Liver (tissue), 9 donors: ENCODE data around the gene ACLY. TPM values are rescaled to one million over a fixed set of nuclear protein-coding genes. Genes with fewer than 3 reads are reported as not detected.

ENCODE experiments used
- DNase-seq: peaks from one replicate; pipeline ENCODE4 v3.0.0-alpha.2; 2017; ENCODE audit warnings: low spot score
- H3K27ac ChIP-seq, 2 donors: one replicate each; pipeline ENCODE4 v1.7.0; 2013; ENCODE audit warnings: inconsistent platforms in 2 of 2, low read length in 2 of 2, control low read depth in 1 of 2, low read depth in 1 of 2, mild to moderate bottlenecking in 1 of 2
- H3K27me3 ChIP-seq, 4 donors: one replicate each; pipeline versions ENCODE4 v1.6.1 to v1.7.0; 2013; ENCODE audit warnings: low read length in 3 of 4, inconsistent platforms in 1 of 4, mild to moderate bottlenecking in 1 of 4, moderate library complexity in 1 of 4; ENCODE audit not compliant: control insufficient read depth in 4 of 4, insufficient read depth in 4 of 4
- H3K36me3 ChIP-seq, 4 donors: one replicate each; pipeline versions ENCODE4 v1.6.1 to v1.7.0; 2013; ENCODE audit warnings: low read length in 3 of 4, mild to moderate bottlenecking in 3 of 4, low read depth in 1 of 4, moderate library complexity in 1 of 4; ENCODE audit not compliant: control insufficient read depth in 4 of 4, insufficient read depth in 3 of 4
- H3K4me1 ChIP-seq, 4 donors: one replicate each; pipeline versions ENCODE4 v1.6.1 to v1.7.0; 2013; ENCODE audit warnings: low read length in 3 of 4, mild to moderate bottlenecking in 3 of 4, moderate library complexity in 1 of 4; ENCODE audit not compliant: control insufficient read depth in 4 of 4, insufficient read depth in 4 of 4
- H3K4me3 ChIP-seq, 3 donors: one replicate each; pipeline versions ENCODE4 v1.6.1 to v1.7.0; 2013; ENCODE audit warnings: low read length in 3 of 3, control low read depth in 1 of 3, low read depth in 1 of 3, mild to moderate bottlenecking in 1 of 3
- H3K9ac ChIP-seq, 2 donors: one replicate each; pipeline ENCODE4 v1.7.0; 2013; ENCODE audit warnings: low read length in 2 of 2, mild to moderate bottlenecking in 2 of 2, moderate library complexity in 2 of 2, control low read depth in 1 of 2, low read depth in 1 of 2
- H3K9me3 ChIP-seq, 4 donors: one replicate each; pipeline versions ENCODE4 v1.6.1 to v1.7.0; 2013; ENCODE audit warnings: low read length in 3 of 4; ENCODE audit not compliant: control insufficient read depth in 4 of 4
- CTCF ChIP-seq: fragments of 150-350 bp; IDR thresholded peaks from 2 replicates; pipeline ENCODE4 v1.5.1; 2017; ENCODE audit warnings: improper control_type of control experiment, low read depth, low read length; ENCODE audit not compliant: missing input control
- EGR1 ChIP-seq, 2 donors: IDR thresholded peaks; 2 replicates each; pipeline ENCODE4 v1.6.1; 2016 to 2018; ENCODE audit warnings: antibody characterized with exemption in 2 of 2, low read depth in 2 of 2
- FOXA1 ChIP-seq: IDR thresholded peaks from 2 replicates; pipeline ENCODE4 v1.6.1; 2016; ENCODE audit warnings: antibody characterized with exemption
- FOXA2 ChIP-seq: IDR thresholded peaks from 2 replicates; pipeline ENCODE4 v1.6.1; 2016; ENCODE audit warnings: antibody characterized with exemption
- GABPA ChIP-seq, 2 donors: IDR thresholded peaks in 1 of 2; conservative IDR thresholded peaks in 1 of 2; 2 replicates each; pipeline ENCODE4 v1.6.1; 2016; ENCODE audit warnings: antibody characterized with exemption in 2 of 2, mild to moderate bottlenecking in 1 of 2, moderate library complexity in 1 of 2
- HNF4A ChIP-seq, 2 donors: conservative IDR thresholded peaks; 2 replicates each; pipeline ENCODE4 v1.6.1; 2016; ENCODE audit warnings: antibody characterized with exemption in 2 of 2, mild to moderate bottlenecking in 2 of 2
- HNF4G ChIP-seq: IDR thresholded peaks from 2 replicates; pipeline ENCODE4 v1.6.1; 2016; ENCODE audit warnings: antibody characterized with exemption
- JUND ChIP-seq, 2 donors: IDR thresholded peaks; 2 replicates each; pipeline ENCODE4 v1.6.1; 2016; ENCODE audit warnings: antibody characterized with exemption in 2 of 2
- MAX ChIP-seq: IDR thresholded peaks from 2 replicates; pipeline ENCODE4 v1.6.1; 2016; ENCODE audit warnings: antibody characterized with exemption
- NR2F2 ChIP-seq: IDR thresholded peaks from 2 replicates; pipeline ENCODE4 v1.6.1; 2016; ENCODE audit warnings: antibody characterized with exemption
- RAD21 ChIP-seq, 2 donors: IDR thresholded peaks; 2 replicates each; pipeline ENCODE4 v1.6.1; 2016; ENCODE audit warnings: antibody characterized with exemption in 2 of 2, mild to moderate bottlenecking in 2 of 2
- REST ChIP-seq: IDR thresholded peaks from 2 replicates; pipeline ENCODE4 v1.6.1; 2016; ENCODE audit warnings: antibody characterized with exemption, mild to moderate bottlenecking
- RXRA ChIP-seq, 2 donors: IDR thresholded peaks; 2 replicates each; pipeline ENCODE4 v1.6.1; 2017 to 2018; ENCODE audit warnings: antibody characterized with exemption in 2 of 2, mild to moderate bottlenecking in 1 of 2
- SP1 ChIP-seq: IDR thresholded peaks from 2 replicates; pipeline ENCODE4 v1.6.1; 2018; ENCODE audit warnings: antibody characterized with exemption, mild to moderate bottlenecking
- TAF1 ChIP-seq: conservative IDR thresholded peaks from 2 replicates; pipeline ENCODE4 v1.6.1; 2016; ENCODE audit warnings: antibody characterized with exemption, mild to moderate bottlenecking
- YY1 ChIP-seq: IDR thresholded peaks from 2 replicates; pipeline ENCODE4 v1.6.1; 2016; ENCODE audit warnings: antibody characterized with exemption, mild to moderate bottlenecking
- WGBS: extraction: QIAGEN DNeasy Blood & Tissue Kit; methylation state at CpG from one replicate; pipeline ENCODE4 v1.1.7; 2013; 5-methylcytosine and 5-hydroxymethylcytosine counted together
- polyA plus RNA-seq, 2 donors: library from polyadenylated mRNA; stranded (reverse) in 1 of 2; unstranded in 1 of 2; fragments of 200-250 nt in 1 of 2; fragments of >200 nt in 1 of 2; fragmentation: Nextera tagmentation in 1 of 2; extraction: Ambion mirVana in 1 of 2; gene quantifications; one replicate each; pipeline versions ENCODE4 v1.2.1 to v1.2.3, GENCODE V29; 2013 to 2015
- total RNA-seq, 2 donors: library from RNA; depleted of rRNA; stranded (reverse); fragments of >200 nt; gene quantifications; one replicate each; pipeline ENCODE4 v1.2.3, GENCODE V29; 2014
- TF ChIP-seq, protein P1 (sequence below): IDR thresholded peaks from 2 replicates; pipeline ENCODE4 v1.6.1; 2016; ENCODE audit warnings: antibody characterized with exemption
- TF ChIP-seq, protein P2 (sequence below): IDR thresholded peaks from 2 replicates; pipeline ENCODE4 v1.6.1; 2016; ENCODE audit warnings: antibody characterized with exemption
- donor health status: healthy.
- donor health status: healthy.
- donor health status: healthy.
- donor health status: healthy.
- donor health status: healthy.

Gene ACLY
- total and polyA plus RNA-seq, 4 donors, result 12.1 to 133 (median 37.1) TPM

- Histone ChIP-seq H3K4me3 (peak overlapping the region; percentile 89 to 94 (median 91)), H3K4me1 (peaks cover 0 to 40% (median 26%) of the 10 kb centered on the region in 4 donors), H3K9ac (peak overlapping the region; percentile 30 to 57), H3K36me3 (peaks cover 2 to 10% (median 8%) of the 10 kb centered on the region in 4 donors), H3K27ac (peak overlapping the region; percentile 87 to 88), H3K27me3 (no peaks in the 10 kb centered on the region), H3K9me3 (no peaks in the 10 kb centered on the region)
- 24% methylated on average over 39 of the region's 39 CpGs for WGBS
- no peak for DNase-seq
- TF ChIP-seq FOXA2, result no peak
- TF ChIP-seq, protein P1, sequence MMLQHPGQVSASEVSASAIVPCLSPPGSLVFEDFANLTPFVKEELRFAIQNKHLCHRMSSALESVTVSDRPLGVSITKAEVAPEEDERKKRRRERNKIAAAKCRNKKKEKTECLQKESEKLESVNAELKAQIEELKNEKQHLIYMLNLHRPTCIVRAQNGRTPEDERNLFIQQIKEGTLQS, result no peak
- no peak for TF ChIP-seq EGR1 (IDR thresholded peaks at IDR 0.05; ENCODE audit: low read depth in 2 of 2)
- no peak for TF ChIP-seq MAX
- TF ChIP-seq, protein P2, sequence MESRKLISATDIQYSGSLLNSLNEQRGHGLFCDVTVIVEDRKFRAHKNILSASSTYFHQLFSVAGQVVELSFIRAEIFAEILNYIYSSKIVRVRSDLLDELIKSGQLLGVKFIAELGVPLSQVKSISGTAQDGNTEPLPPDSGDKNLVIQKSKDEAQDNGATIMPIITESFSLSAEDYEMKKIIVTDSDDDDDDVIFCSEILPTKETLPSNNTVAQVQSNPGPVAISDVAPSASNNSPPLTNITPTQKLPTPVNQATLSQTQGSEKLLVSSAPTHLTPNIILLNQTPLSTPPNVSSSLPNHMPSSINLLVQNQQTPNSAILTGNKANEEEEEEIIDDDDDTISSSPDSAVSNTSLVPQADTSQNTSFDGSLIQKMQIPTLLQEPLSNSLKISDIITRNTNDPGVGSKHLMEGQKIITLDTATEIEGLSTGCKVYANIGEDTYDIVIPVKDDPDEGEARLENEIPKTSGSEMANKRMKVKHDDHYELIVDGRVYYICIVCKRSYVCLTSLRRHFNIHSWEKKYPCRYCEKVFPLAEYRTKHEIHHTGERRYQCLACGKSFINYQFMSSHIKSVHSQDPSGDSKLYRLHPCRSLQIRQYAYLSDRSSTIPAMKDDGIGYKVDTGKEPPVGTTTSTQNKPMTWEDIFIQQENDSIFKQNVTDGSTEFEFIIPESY, result no peak
- TF ChIP-seq RXRA (IDR thresholded peaks at IDR 0.05), result no peak
- no peak for TF ChIP-seq SP1
- TF ChIP-seq FOXA1, result no peak
- no peak for TF ChIP-seq YY1
- TF ChIP-seq JUND (IDR thresholded peaks at IDR 0.05), result no peak
- no peak for TF ChIP-seq GABPA (IDR thresholded peaks at IDR 0.05 in 1 of 2, conservative IDR thresholded peaks at IDR 0.05 in 1 of 2)
- TF ChIP-seq HNF4A (conservative IDR thresholded peaks at IDR 0.05), result no peak
- TF ChIP-seq NR2F2, result no peak
- no peak for TF ChIP-seq RAD21 (IDR thresholded peaks at IDR 0.05)
- TF ChIP-seq HNF4G, result no peak
- no peak for TF ChIP-seq REST
- TF ChIP-seq TAF1, result no peak
- no peak for TF ChIP-seq CTCF
Measured at GRCh38 chr17:41967141-41967920, 48.6 kb upstream of the ACLY start.
